A549 treated with AZD9567 at 1 μM for 4 hours (cell line): ENCODE data around the gene ELMO3. TPM values are rescaled to one million over a fixed set of nuclear protein-coding genes. Genes with fewer than 3 reads are reported as not detected.

Source experiments
- total RNA-seq: library from RNA; stranded (reverse); fragments of 200-300 nt; extraction: Qiagen RNA extraction; gene quantifications from 5 replicates; pipeline ENCODE4 v1.2.3, GENCODE V29; 2022; ENCODE audit not compliant: insufficient read depth

The ELMO3 gene, protein sequence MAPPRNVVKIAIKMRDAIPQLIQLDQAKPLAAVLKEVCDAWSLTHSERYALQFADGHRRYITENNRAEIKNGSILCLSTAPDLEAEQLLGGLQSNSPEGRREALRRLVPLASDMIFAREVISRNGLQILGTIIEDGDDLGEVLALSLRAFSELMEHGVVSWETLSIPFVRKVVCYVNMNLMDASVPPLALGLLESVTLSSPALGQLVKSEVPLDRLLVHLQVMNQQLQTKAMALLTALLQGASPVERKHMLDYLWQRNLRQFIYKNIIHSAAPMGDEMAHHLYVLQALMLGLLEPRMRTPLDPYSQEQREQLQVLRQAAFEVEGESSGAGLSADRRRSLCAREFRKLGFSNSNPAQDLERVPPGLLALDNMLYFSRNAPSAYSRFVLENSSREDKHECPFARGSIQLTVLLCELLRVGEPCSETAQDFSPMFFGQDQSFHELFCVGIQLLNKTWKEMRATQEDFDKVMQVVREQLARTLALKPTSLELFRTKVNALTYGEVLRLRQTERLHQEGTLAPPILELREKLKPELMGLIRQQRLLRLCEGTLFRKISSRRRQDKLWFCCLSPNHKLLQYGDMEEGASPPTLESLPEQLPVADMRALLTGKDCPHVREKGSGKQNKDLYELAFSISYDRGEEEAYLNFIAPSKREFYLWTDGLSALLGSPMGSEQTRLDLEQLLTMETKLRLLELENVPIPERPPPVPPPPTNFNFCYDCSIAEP
- total RNA-seq, result 1.6 to 1.7 TPM (median 1.7 TPM) in 4 of 5 replicates, not detected in the other

DNA sequence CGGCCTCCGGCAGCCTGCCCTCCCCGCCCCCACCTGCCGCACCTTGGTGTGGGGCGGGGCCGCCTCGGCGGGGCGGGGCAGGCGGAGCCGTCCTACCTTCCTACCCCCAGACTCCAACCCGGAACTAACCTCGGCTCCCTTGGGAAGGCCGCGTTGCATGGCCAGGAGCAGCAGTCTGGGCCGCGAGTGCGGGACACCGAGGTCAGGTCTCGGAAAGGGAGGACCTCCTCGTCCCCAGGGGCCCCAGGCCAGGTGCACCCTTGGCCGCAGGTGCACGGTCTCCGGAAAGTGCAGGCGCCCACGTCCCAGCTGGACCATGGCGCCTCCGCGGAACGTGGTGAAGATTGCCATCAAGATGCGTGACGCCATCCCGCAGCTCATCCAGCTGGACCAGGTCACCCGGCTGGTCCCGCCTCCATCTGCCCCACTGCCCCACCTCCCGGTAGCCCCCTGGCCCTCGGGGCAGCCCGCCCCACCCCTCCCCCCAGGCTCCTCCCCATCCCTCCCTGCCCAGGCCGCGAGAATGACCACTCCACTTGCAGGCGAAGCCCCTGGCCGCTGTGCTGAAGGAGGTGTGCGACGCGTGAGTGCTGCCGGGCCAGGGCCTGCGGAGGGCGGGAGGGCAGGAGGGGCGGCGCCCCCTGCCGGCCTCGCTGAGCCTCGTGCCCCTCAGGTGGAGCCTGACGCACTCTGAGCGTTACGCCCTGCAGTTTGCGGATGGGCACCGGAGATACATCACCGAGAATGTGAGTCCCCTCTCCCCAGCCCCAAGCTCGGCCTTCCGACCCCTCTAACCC, at the start of gene ELMO3:
Gene ELMO3, plus strand, starts transcription at position 121 of the 797 bp plus-strand sequence. Its CDS starts 196 bp downstream, at position 317.

DNA sequence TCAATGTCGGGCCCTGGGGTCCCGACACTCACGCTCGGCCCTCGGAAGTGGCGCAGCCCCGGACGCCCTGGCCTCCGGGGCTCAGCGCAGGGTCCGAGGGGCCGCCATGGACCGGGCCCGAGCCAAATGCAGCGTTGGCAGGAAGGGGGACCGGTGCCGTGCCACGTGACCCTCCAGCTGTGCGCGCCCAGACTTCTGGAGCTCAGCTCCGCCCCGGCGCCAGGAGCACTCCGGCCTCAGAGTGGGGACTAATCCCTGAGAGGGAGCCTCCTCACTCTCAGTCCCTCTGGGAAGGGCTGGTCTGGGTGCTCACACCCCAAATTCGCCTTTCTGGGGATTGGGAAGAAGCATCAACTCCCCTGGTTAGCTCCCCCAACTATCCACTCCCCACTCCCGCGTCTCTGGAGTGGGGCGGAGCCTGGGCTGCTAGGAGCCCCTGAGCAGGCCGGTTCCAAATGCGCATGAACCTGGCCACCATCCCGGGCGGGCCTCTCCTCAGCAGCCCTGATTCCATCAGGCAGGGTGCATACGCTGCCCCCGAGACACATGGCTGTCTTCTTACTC, 48.0 kb upstream of the ELMO3 start, which contains the start of gene B3GNT9:
Gene B3GNT9, minus strand, starts transcription at position 166 of the 564 bp plus-strand sequence. CDS start 513 bp downstream, outside the sequence.

DNA sequence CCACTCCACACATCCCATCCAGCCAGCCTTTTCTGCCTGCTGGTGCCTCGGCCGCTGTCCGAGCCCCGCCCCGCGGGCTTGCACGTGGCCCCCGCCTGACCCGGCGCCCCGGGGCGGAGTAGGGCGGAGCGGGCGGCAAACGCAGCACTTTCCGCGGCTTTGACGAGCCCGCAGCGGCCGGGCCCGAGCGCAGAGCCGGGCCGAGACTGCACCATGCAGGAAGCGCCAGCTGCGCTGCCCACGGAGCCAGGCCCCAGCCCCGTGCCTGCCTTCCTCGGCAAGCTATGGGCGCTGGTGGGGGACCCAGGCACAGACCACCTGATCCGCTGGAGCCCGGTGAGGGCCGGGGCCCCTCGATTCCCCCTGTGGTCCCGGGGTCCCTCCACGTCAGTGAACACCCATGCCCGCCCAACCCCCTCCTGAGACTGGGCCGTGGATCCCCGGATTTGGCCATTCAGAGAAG, 34.3 kb upstream of the ELMO3 start, which contains the start of gene HSF4:
Gene HSF4, plus strand, starts transcription at position 147 of the 463 bp plus-strand sequence. Its CDS starts 67 bp downstream, at position 214.

DNA sequence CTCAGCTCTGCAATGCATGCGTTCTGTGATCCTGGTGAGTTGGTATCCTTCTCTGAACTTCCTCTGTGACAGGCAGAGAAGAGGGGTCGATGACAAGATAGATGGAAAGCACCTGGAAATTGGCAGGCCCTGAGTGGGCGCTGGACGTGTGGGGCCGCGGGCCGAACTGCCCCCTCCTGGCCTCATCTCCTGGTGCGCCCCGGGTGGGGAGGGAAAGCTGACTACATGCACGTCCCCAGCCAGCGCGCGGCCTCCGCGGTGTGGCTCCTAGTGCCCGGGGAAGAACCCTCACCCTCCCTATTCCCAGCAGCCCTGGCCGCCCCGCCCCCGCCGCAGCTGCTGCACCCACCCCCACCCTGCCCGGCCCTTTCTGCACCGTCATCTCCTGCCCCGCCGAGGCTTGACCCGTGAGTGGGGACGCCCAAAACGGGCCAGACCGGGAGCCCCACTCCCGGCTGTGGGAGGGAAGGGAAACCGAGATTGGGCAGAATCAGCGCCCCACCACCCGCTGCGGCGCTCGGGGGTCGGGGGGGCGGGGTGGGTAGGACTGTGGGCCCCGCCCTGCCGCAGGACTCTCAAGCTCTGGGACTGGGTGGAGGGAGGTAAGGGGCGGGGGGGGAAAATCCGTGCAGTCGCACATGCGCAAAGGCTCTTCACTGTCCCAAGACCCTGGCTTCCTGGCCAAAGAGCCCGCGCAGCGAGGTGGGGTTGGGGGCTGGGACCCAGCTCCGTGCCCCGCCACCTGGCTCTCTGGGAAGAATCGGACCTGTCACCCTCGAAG, 28.6 kb upstream of the ELMO3 start, which contains the start of gene NOL3:
Gene NOL3, plus strand, starts transcription at position 371 of the 781 bp plus-strand sequence.

DNA sequence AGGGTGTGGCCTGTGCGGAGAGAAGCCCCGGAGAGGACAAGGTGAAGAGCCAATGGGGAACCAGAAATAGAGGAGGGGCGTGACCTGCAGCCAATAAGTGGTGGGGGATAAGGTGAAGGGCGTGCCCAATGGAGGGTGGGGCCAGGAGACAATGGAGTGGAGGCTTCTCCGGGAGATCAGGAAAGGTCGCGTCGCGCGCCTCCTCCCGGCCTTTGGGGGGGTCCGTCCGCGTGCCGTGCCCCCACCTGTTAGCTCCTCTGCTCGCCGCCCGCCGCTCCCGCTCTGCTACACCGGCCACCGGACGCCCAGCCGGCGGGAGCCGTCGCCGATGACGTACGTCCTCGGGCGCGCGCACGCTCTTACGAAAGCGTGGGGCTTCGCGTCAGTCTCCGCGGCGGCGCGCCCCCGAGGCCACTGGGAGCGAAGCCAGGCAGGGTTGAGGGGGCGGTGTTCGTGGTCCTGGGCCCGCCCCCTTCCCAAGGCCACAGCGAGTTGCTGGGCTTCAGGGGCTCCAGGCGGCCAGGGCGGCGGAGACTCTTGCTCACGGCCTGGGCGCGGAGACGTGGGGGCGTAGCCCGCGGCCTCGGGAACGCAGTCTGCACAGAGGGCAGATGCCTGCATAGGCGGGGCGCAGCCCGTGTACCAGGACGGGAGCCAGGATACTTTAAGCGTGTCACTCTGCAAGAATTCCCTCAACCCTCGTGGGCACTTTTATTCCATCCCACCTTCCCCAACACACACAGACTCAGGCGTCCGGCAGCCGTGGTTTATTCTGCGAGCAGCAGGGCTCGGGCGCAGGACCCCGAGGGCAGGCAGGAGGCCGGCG, 15.1 kb upstream of the ELMO3 start, which contains the start of gene MATCAP1:
Gene MATCAP1, minus strand, starts transcription at position 337 of the 826 bp plus-strand sequence. CDS start 3,353 bp downstream, outside the sequence.

DNA sequence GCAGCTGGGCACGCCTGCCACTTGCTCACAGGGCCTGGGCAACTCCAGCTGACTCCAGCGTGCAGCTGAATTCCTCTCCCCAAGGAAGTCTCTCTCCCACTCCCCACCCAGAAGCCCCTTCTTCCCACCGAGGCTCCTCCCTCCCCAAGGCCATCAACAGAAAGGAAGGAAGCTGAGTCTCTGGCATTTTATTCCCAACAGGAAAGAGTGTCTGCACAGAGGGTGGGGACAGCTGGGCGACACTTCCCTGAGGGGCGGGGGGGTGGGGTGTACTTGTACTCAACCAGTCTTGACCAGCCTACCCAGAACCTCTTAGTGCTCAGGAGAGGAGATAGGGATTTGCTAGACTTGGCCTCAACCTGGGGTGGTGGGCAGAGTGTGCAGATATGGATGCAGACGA, 8.9 kb upstream of the ELMO3 start, which contains the start of gene EXOC3L1:
Gene EXOC3L1, minus strand, starts transcription at position 96 of the 400 bp plus-strand sequence. CDS start 460 bp downstream, outside the sequence.

GRCh38 chr16:67191995-67192681, 6.8 kb upstream of the ELMO3 start, which contains the start of gene E2F4:
E2F4 (plus strand) TSS chr16:67192155; CDS start chr16:67192228, 73 bp downstream.

DNA sequence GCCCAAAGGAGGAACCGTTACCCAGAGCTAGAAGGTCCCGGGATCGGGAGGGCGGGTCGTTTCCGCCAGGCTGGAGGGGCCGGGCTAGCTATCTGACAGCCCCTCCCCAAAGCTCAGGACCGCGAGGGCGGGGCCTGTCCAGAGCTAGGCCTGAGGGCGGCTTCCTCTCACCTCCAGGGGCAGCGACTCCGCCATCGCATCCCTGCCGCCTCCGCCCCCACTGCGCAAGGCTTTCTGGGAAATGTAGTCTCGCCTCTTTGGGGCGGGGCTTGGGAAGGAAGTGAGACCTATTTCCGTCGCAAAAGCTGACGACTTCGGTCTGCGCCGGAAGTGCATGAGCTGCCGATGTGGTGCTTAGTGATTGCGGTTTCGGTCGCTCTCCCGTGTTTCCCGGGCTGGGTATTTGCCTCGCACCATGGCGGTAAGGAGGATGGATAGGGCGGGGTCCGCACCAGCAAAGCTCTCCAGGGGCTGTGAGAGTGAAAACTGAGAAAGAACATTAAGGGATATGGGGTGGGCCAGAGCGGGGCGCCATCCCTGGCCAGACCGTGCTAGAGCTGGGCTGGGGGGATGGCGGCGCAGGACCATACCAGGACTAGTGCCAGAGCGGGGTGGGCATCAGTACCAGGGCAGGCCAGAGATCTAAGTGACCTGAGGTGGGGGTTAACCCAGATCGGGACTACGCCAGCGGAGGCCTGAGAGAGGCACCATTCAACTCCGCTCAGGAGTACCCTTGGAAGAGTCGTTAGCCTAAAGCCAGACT, 28.1 kb downstream of the ELMO3 start, which contains the start of gene TMEM208:
Gene TMEM208, plus strand, starts transcription at position 327 of the 763 bp plus-strand sequence. Its CDS starts 89 bp downstream, at position 416.

GRCh38 chr16:67247192-67248072, 48.5 kb downstream of the ELMO3 start, which contains the start of gene FHOD1:
FHOD1 (minus strand) TSS chr16:67247481; CDS start chr16:67247410, 71 bp downstream.

GRCh38 chr16:67248401-67249177, 49.7 kb downstream of the ELMO3 start, which contains the start of gene SLC9A5:
SLC9A5 (plus strand) TSS chr16:67248979; CDS start chr16:67249015, 36 bp downstream.

Other genes with a start within 250 kb of the ELMO3 start
- gene CES3, start 237.9 kb upstream of the ELMO3 start, total RNA-seq, result 2.1 to 6.9 TPM (median 2.2 TPM) in 5 replicates
- 2.1 to 3.2 TPM (median 2.9 TPM) in 5 replicates for gene CES4A, start 210.5 kb upstream of the ELMO3 start, total RNA-seq
- 48.0 to 74.9 TPM (median 52.6 TPM) in 5 replicates for gene CBFB, start 170.0 kb upstream of the ELMO3 start, total RNA-seq
- gene PHAF1, start 89.2 kb upstream of the ELMO3 start, total RNA-seq, result 25.7 to 34.0 TPM (median 26.3 TPM) in 5 replicates
- gene B3GNT9, start 48.1 kb upstream of the ELMO3 start, total RNA-seq, result 7.3 to 8.6 TPM (median 8.4 TPM) in 5 replicates
- gene TRADD, start 39.2 kb upstream of the ELMO3 start, total RNA-seq, result 12.6 to 23.6 TPM (median 22.4 TPM) in 5 replicates
- gene FBXL8, start 39.2 kb upstream of the ELMO3 start, total RNA-seq, result 4.9 to 12.1 TPM (median 8.9 TPM) in 5 replicates
- gene HSF4, start 34.4 kb upstream of the ELMO3 start, total RNA-seq, result 5.9 to 18.4 TPM (median 16.4 TPM) in 5 replicates
- 43.9 to 83.6 TPM (median 80.7 TPM) in 5 replicates for gene NOL3, start 28.6 kb upstream of the ELMO3 start, total RNA-seq
- 5.3 to 8.6 TPM (median 6.8 TPM) in 5 replicates for gene MATCAP1, start 15.2 kb upstream of the ELMO3 start, total RNA-seq
- gene EXOC3L1, start 9.0 kb upstream of the ELMO3 start, total RNA-seq, result 0.07 to 0.15 TPM (median 0.12 TPM) in 4 of 5 replicates, not detected in the other
- 102 to 121 TPM (median 104 TPM) in 5 replicates for gene E2F4, start 7.0 kb upstream of the ELMO3 start, total RNA-seq
- 87.8 to 101 TPM (median 94.4 TPM) in 5 replicates for gene TMEM208, start 28.0 kb downstream of the ELMO3 start, total RNA-seq
- gene FHOD1, start 48.4 kb downstream of the ELMO3 start, total RNA-seq, result 31.6 to 55.6 TPM (median 50.4 TPM) in 5 replicates
- 0.41 to 2.0 TPM (median 1.5 TPM) in 5 replicates for gene SLC9A5, start 49.8 kb downstream of the ELMO3 start, total RNA-seq
- 10.3 to 13.6 TPM (median 13.0 TPM) in 5 replicates for gene PLEKHG4, start 80.4 kb downstream of the ELMO3 start, total RNA-seq
- gene KCTD19, start 127.6 kb downstream of the ELMO3 start, total RNA-seq, result 0.11 to 0.85 TPM (median 0.27 TPM) in 4 of 5 replicates, not detected in the other
- 0.13 to 0.29 TPM (median 0.15 TPM) in 3 of 5 replicates, not detected in the others for gene LRRC36, start 127.7 kb downstream of the ELMO3 start, total RNA-seq
- 2.1 to 13.9 TPM (median 13.1 TPM) in 5 replicates for gene TPPP3, start 194.4 kb downstream of the ELMO3 start, total RNA-seq
- gene ZDHHC1, start 217.3 kb downstream of the ELMO3 start, total RNA-seq, result 3.8 to 7.5 TPM (median 7.0 TPM) in 5 replicates
- 1.6 to 2.2 TPM (median 1.8 TPM) in 5 replicates for gene HSD11B2, start 232.0 kb downstream of the ELMO3 start, total RNA-seq